GM23248 (cell line): ENCODE results near the gene SKAP1.

Experiments
- EZH2 ChIP-seq: fragments of 200-600 bp; sonication (generic); IDR thresholded peaks from 2 replicates; pipeline ENCODE4 v1.6.1; 2018; ENCODE audit warnings: antibody characterized with exemption, mild to moderate bottlenecking; ENCODE audit not compliant: insufficient read depth, poor library complexity, severe bottlenecking
- EZH2phosphoT487 ChIP-seq: fragments of 200-600 bp; sonication (generic); IDR thresholded peaks from 2 replicates; pipeline ENCODE4 v1.6.1; 2018; ENCODE audit warnings: antibody characterized with exemption, moderate library complexity, mild to moderate bottlenecking, low read depth; ENCODE audit not compliant: insufficient read depth

- no peak for TF ChIP-seq EZH2phosphoT487
- no peak for TF ChIP-seq EZH2
Measured at GRCh38 chr17:48151220-48151619, 278.8 kb downstream of the SKAP1 start.
